ENCODE measurements around the gene SCFD2. TPM values are rescaled to one million over a fixed set of nuclear protein-coding genes. Genes with fewer than 3 reads are reported as not detected.

SCFD2 gene
- total and polyA plus RNA-seq, 7 donors = 3.7 to 16.6 (median 10.7) TPM

DNA sequence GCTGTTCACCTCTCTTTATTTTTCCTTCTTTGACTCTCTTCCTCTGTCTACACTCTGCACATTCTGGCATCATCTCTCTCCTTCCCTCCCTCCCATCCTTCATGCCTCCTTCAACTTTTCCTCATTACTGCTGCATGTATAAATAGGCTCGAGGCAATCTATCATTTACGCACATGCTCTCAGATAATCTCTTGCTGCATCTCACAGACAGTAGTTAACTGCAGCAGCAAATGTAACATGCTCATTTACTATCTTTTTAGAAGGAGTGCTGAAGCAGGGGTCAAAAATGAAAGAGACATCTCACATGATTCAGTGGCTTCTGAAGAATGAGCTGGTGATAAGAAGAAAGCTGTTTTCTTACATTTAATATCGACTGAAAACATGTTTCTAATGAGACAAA, 376.0 kb downstream of the SCFD2 start:
- Histone ChIP-seq H3K36me3 (no peaks in the 10 kb centered on the region), H3K4me1 (peaks cover 0 to 15% (median 13%) of the 10 kb centered on the region in 4 donors), H3K4me3 (no peak overlapping the region), H3K9me3 (no peaks in the 10 kb centered on the region), H3K27ac (no peak overlapping the region), H3K27me3 (no peaks in the 10 kb centered on the region)
- TF ChIP-seq EP300 (IDR thresholded peaks at IDR 0.05) = no peak
- TF ChIP-seq, protein P1, sequence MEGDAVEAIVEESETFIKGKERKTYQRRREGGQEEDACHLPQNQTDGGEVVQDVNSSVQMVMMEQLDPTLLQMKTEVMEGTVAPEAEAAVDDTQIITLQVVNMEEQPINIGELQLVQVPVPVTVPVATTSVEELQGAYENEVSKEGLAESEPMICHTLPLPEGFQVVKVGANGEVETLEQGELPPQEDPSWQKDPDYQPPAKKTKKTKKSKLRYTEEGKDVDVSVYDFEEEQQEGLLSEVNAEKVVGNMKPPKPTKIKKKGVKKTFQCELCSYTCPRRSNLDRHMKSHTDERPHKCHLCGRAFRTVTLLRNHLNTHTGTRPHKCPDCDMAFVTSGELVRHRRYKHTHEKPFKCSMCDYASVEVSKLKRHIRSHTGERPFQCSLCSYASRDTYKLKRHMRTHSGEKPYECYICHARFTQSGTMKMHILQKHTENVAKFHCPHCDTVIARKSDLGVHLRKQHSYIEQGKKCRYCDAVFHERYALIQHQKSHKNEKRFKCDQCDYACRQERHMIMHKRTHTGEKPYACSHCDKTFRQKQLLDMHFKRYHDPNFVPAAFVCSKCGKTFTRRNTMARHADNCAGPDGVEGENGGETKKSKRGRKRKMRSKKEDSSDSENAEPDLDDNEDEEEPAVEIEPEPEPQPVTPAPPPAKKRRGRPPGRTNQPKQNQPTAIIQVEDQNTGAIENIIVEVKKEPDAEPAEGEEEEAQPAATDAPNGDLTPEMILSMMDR (IDR thresholded peaks at IDR 0.05) = no peak
- no peak for TF ChIP-seq POLR2AphosphoS5 (IDR thresholded peaks at IDR 0.05)
- TF ChIP-seq POLR2A (IDR thresholded peaks at IDR 0.05) = no peak
- WGBS, 2 donors = 78 to 84% methylated on average over 3 of the region's 3 CpGs
- intact Hi-C loops (cut with DNase I) = no loop called here
- DNase-seq = no peak

DNA sequence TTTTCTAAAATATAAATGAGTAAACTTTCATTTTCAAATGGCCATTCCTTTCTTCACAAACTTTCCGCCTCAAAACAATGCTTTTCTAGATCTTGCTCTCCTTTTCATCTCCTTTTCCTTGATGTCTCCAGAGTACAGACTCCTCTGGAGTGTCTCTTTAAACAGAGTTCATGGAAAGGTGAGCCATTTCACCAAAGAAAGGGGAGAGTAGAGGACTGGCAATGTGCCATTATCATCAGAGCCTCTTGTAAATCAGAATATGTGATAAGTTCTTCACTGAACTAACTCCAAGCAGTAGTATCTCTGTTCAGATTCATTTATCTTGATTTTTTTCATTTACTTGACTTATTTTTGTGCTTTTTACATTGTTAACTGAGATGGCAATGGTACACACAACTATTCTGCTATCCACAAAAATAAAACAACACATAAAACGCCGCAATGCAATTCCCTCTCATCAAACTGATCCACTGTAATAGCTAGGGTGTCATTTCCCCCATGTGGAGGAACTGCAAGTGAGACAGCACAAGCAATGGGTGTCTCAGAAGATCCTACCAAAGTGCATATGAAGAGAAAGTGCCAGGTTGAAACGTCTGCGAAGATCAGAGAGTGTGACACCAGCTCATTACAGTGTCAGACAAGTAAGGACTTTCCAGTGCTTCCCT, 378.3 kb downstream of the SCFD2 start:
- H3K4me3 ChIP-seq = no peak overlapping the region
- intact Hi-C loops (cut with DNase I) = no loop called here
- 84 to 87% methylated on average over 5 of the region's 5 CpGs for WGBS, 2 donors

DNA sequence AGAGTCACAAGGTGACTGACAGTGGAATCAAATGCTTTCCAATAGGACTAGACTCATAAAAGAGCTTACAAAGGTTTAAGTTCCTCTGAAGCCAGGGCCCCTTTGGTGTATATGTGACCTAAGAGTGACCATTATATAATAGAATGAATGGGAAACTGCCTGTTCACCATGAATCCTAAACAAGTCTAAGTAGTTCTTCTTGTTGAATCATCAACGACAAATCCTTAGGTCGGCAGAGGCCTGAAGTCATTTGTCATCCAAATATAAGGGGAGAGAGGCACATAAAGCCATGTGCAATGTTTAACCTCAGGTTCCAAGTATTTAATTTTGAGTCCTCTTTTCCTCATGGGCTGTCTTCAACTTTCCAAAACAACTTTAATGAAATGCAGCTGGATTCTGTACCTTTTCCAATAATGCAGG, 381.4 kb downstream of the SCFD2 start:
- peak overlapping the region in 1 of 4 donors; percentile 15 for H3K27ac ChIP-seq

More for the DNA sequence above, 378.3 kb downstream of the SCFD2 start:
- no peak for TF ChIP-seq POLR2AphosphoS5 (IDR thresholded peaks at IDR 0.05)
- TF ChIP-seq, protein P1 (IDR thresholded peaks at IDR 0.05) = no peak
- TF ChIP-seq EP300 (IDR thresholded peaks at IDR 0.05) = no peak
- no peak for TF ChIP-seq POLR2A (IDR thresholded peaks at IDR 0.05)
- H3K9me3 ChIP-seq = no peaks in the 10 kb centered on the region
- no peak for DNase-seq
- H3K27ac ChIP-seq = no peak overlapping the region
- H3K4me1 ChIP-seq = peaks cover 0 to 24% (median 6%) of the 10 kb centered on the region in 4 donors
- no peaks in the 10 kb centered on the region for H3K27me3 ChIP-seq
- no peaks in the 10 kb centered on the region for H3K36me3 ChIP-seq

DNA sequence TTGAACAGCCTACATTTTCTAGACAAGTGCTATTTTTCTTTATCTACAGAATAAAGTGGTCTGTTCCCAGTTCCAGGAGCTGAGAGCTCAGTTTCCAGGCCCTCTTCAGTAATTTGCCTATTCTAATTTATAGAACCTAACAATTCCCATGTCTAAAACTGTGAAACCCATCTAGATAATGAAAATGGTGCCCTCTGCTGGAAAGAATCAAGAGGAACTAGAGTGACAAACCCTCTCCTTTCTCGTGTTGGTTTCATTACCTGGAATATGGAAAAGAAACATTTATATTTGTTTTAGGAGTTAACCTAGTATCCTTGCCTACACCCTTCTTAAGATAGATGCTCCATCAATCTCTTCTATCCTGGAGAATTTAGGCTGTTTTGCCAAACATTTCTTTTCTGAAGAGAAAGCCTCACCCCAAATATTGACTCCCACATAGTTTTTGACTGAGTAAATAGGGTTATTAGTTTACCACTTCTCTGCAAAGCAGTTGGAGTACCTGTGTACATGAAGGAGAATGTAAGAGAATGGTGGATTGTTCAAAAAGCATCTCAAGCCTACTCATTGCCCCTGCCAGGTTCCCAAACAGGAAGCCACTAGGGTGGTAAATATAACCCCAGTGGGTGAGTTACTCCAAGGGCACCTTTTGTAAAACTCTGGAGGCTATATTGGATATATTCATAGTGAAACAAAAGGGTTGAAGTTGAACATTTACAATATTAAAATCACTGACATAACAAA, 382.1 kb downstream of the SCFD2 start:
- no peaks in the 10 kb centered on the region for H3K9me3 ChIP-seq
- peaks cover 0 to 24% (median 6%) of the 10 kb centered on the region in 4 donors for H3K4me1 ChIP-seq
- TF ChIP-seq EP300 (IDR thresholded peaks at IDR 0.05) = no peak
- TF ChIP-seq, protein P1 (IDR thresholded peaks at IDR 0.05) = peak; percentile 10 to 69 (median 50)
- H3K27ac ChIP-seq = no peak overlapping the region
- H3K27me3 ChIP-seq = no peaks in the 10 kb centered on the region
- intact Hi-C loops (cut with DNase I) = loop anchor here (2.0 to 5.0 kb wide), 7 partner anchors 71 to 751 kb away; partner anchors contain the start of genes RASL11B and USP46
- no peak overlapping the region for H3K4me3 ChIP-seq
- H3K36me3 ChIP-seq = no peaks in the 10 kb centered on the region
- WGBS, 2 donors = 0 to 4% methylated on average over 1 of the region's 1 CpG
- DNase-seq = no peak

More for the DNA sequence above, 381.4 kb downstream of the SCFD2 start:
- Histone ChIP-seq H3K27me3 (no peaks in the 10 kb centered on the region), H3K36me3 (no peaks in the 10 kb centered on the region), H3K9me3 (no peaks in the 10 kb centered on the region), H3K4me1 (peaks cover 0 to 24% (median 6%) of the 10 kb centered on the region in 4 donors), H3K4me3 (no peak overlapping the region)
- TF ChIP-seq POLR2AphosphoS5 (IDR thresholded peaks at IDR 0.05) (no peak), EP300 (IDR thresholded peaks at IDR 0.05) (no peak), POLR2A (IDR thresholded peaks at IDR 0.05) (no peak)
- TF ChIP-seq, protein P1 (IDR thresholded peaks at IDR 0.05) = no peak
- intact Hi-C loops (cut with DNase I) = loop anchor here (5.0 kb wide), 6 partner anchors 72 to 752 kb away; partner anchors contain the start of genes RASL11B and USP46
- 36 to 41% methylated on average over 2 of the region's 2 CpGs for WGBS, 2 donors
- DNase-seq = no peak

All from sigmoid colon (tissue), 7 donors.